ENCODE results near the gene ECT2. TPM values are rescaled to one million over a fixed set of nuclear protein-coding genes. Genes with fewer than 3 reads are reported as not detected.
"Not testable (repeated sequence)": the region's sequence is repeated elsewhere in the genome, so short reads cannot be mapped to it uniquely, and the experiment has no call there.

ECT2 gene
- total RNA-seq, 1 experiment from 2014 or later, result 81.3 TPM

DNA sequence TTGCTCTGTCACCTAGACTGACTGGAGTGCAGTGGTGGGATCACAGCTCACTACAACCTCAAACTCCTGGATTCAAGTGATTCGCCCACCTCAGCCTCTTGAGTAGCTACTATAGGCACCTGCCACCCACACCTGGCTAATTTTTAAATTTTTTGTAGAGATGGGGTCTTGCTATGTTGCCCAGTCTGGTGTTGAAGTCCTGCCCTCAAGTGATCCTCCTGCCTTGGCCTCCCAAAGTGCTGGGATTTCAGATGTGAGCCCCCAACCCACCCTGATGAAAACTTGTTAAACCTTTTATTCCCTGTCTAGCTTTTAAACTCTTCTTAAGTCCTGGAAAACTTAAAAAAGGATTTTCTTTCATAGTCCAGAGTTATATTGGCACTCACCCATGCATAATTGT, 2.6 kb downstream of the ECT2 start:
- Histone ChIP-seq H2AK5ac (ENCODE audit: insufficient read length, low read length) (no peak overlapping the region), H3K4me2 (ENCODE audit: insufficient read depth, insufficient read length, low read length) (no peak overlapping the region), H3K23ac (ENCODE audit: insufficient read length, low read depth, low read length) (no peak overlapping the region), H3K27ac (ENCODE audit: insufficient read length, low read depth, low read length) (no peak overlapping the region), H4K5ac (ENCODE audit: insufficient read length, low read depth, low read length) (no peak overlapping the region), H4K20me1 (ENCODE audit: control insufficient read depth, insufficient read depth, insufficient read length) (no peaks in the 10 kb centered on the region), H3K4ac (ENCODE audit: low read depth, low read length) (no peak overlapping the region), H2AFZ (ENCODE audit: low read length) (no peak overlapping the region), H3K79me1 (ENCODE audit: insufficient read depth, low read depth, low read length, poor library complexity, severe bottlenecking) (peaks cover 11% of the 10 kb centered on the region), H2BK15ac (ENCODE audit: low read depth, low read length) (no peak overlapping the region), H3K18ac (ENCODE audit: insufficient read length, low read depth, low read length) (no peak overlapping the region), H2BK120ac (ENCODE audit: low read depth, low read length, poor library complexity, severe bottlenecking) (no peak overlapping the region), H3K79me2 (ENCODE audit: insufficient read depth, low read length) (peaks cover 25% of the 10 kb centered on the region; the same call in 1 of the 2 replicates), H3K23me2 (ENCODE audit: insufficient read length, low read depth, low read length, poor library complexity, severe bottlenecking) (peaks cover 3% of the 10 kb centered on the region), H3K14ac (ENCODE audit: insufficient read depth, low read length) (no peak overlapping the region), H4K8ac (replicated peaks; ENCODE audit: insufficient read length, low read depth, low read length) (no peak overlapping the region), H3K27me3 (ENCODE audit: insufficient read depth, low read length) (no peaks in the 10 kb centered on the region), H3T11ph (ENCODE audit: low read length) (no peak overlapping the region), H3K56ac (ENCODE audit: insufficient read length, low read depth, low read length) (no peak overlapping the region), H3K4me1 (ENCODE audit: insufficient read depth, low read length) (peaks cover 4% of the 10 kb centered on the region; the same call in 1 of the 2 replicates), H3K9ac (ENCODE audit: extremely low read depth, insufficient read length, low read length) (no peak overlapping the region), H3K9me3 (ENCODE audit: control insufficient read depth, low read depth, low read length) (no peaks in the 10 kb centered on the region), H2BK5ac (ENCODE audit: insufficient read length, low read length) (no peak overlapping the region), H4K91ac (ENCODE audit: insufficient read length, low read depth, low read length) (no peak overlapping the region), H2BK20ac (ENCODE audit: low read depth, low read length, poor library complexity, severe bottlenecking) (no peak overlapping the region), H2BK12ac (ENCODE audit: insufficient read length, low read depth, low read length) (no peak overlapping the region)
- Mint-ChIP-seq H3K27me3 (ENCODE audit: low read depth) (no peaks in the 10 kb centered on the region), H3K4me3 (no peak overlapping the region), H3K36me3 (ENCODE audit: insufficient read depth in 1 of 3, low read depth in 3 of 3) (peaks cover 35 to 56% (median 49%) of the 10 kb centered on the region in 3 experiments), H3K9me3 (no peaks in the 10 kb centered on the region), H3K27ac (no peak overlapping the region), H3K4me1 (peaks cover 18 to 25% of the 10 kb centered on the region in 2 experiments)
- TF ChIP-seq, protein P1, sequence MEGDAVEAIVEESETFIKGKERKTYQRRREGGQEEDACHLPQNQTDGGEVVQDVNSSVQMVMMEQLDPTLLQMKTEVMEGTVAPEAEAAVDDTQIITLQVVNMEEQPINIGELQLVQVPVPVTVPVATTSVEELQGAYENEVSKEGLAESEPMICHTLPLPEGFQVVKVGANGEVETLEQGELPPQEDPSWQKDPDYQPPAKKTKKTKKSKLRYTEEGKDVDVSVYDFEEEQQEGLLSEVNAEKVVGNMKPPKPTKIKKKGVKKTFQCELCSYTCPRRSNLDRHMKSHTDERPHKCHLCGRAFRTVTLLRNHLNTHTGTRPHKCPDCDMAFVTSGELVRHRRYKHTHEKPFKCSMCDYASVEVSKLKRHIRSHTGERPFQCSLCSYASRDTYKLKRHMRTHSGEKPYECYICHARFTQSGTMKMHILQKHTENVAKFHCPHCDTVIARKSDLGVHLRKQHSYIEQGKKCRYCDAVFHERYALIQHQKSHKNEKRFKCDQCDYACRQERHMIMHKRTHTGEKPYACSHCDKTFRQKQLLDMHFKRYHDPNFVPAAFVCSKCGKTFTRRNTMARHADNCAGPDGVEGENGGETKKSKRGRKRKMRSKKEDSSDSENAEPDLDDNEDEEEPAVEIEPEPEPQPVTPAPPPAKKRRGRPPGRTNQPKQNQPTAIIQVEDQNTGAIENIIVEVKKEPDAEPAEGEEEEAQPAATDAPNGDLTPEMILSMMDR (conservative IDR thresholded peaks at IDR 0.05), result no peak
- no peak for DNase-seq
- WGBS (ENCODE audit: extremely low coverage, insufficient read length, low lambda C conversion rate), result no CpG with 5 or more reads among the region's 1 CpG

DNA sequence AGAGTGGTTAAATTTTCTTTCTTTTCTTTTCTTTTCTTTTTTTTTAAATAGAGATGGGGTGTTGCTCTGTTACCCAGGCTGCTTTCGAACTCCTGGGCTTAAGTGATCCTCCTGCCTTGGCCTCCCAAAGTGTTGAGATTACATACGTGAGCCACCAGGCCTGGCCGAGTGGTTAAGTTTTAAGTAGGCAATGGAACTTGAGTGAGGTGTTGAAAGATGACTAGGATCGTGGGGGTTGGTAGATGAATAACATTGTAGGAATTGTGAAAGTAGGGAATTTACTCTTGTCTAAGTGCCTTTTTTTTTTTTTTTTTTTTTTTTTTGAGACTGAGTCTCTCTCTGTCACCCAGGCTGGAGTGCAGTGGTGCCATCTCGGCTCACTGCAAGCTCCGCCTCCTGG, 9.9 kb downstream of the ECT2 start:
- H3K36me3 Mint-ChIP-seq (ENCODE audit: insufficient read depth in 1 of 3, low read depth in 3 of 3), result peaks cover 56 to 97% (median 87%) of the 10 kb centered on the region in 3 experiments; a peak in 6 of 7 replicates
- not testable (repeated sequence) for H3K9ac ChIP-seq (ENCODE audit: extremely low read depth, insufficient read length, low read length); H2BK120ac ChIP-seq (ENCODE audit: low read depth, low read length, poor library complexity, severe bottlenecking); H2BK20ac ChIP-seq (ENCODE audit: low read depth, low read length, poor library complexity, severe bottlenecking); H3K23ac ChIP-seq (ENCODE audit: insufficient read length, low read depth, low read length); DNase-seq; H3K18ac ChIP-seq (ENCODE audit: insufficient read length, low read depth, low read length); H3K4me2 ChIP-seq (ENCODE audit: insufficient read depth, insufficient read length, low read length); H4K8ac ChIP-seq (replicated peaks; ENCODE audit: insufficient read length, low read depth, low read length); H3K27me3 Mint-ChIP-seq (ENCODE audit: low read depth); H4K91ac ChIP-seq (ENCODE audit: insufficient read length, low read depth, low read length); H3K27ac ChIP-seq (ENCODE audit: insufficient read length, low read depth, low read length); H4K20me1 ChIP-seq (ENCODE audit: control insufficient read depth, insufficient read depth, insufficient read length); H3K27me3 ChIP-seq (ENCODE audit: insufficient read depth, low read length); H3T11ph ChIP-seq (ENCODE audit: low read length); H2BK5ac ChIP-seq (ENCODE audit: insufficient read length, low read length); H3K14ac ChIP-seq (ENCODE audit: insufficient read depth, low read length); H3K4me3 Mint-ChIP-seq; H4K5ac ChIP-seq (ENCODE audit: insufficient read length, low read depth, low read length); H2AFZ ChIP-seq (ENCODE audit: low read length); H2BK15ac ChIP-seq (ENCODE audit: low read depth, low read length); H2BK12ac ChIP-seq (ENCODE audit: insufficient read length, low read depth, low read length); H3K9me3 Mint-ChIP-seq; H3K27ac Mint-ChIP-seq; H3K4ac ChIP-seq (ENCODE audit: low read depth, low read length); H3K56ac ChIP-seq (ENCODE audit: insufficient read length, low read depth, low read length); H3K4me1 ChIP-seq (ENCODE audit: insufficient read depth, low read length); H3K79me1 ChIP-seq (ENCODE audit: insufficient read depth, low read depth, low read length, poor library complexity, severe bottlenecking); H3K9me3 ChIP-seq (ENCODE audit: control insufficient read depth, low read depth, low read length); H3K4me1 Mint-ChIP-seq; H2AK5ac ChIP-seq (ENCODE audit: insufficient read length, low read length); H3K23me2 ChIP-seq (ENCODE audit: insufficient read length, low read depth, low read length, poor library complexity, severe bottlenecking); H3K79me2 ChIP-seq (ENCODE audit: insufficient read depth, low read length)
- WGBS (ENCODE audit: extremely low coverage, insufficient read length, low lambda C conversion rate), result no CpG with 5 or more reads among the region's 6 CpGs
